Lower lobe of right lung (tissue), 2 donors: ENCODE measurements around the gene NPB. TPM values are rescaled to one million over a fixed set of nuclear protein-coding genes. Genes with fewer than 3 reads are reported as not detected.

ENCODE experiments used
- ATAC-seq, 2 donors: fragments of 200-7000 bp; cut with Tn5 transposase; one replicate each; pipeline ENCODE4 v1.9.1; 2020 to 2022; ENCODE audit warnings: mild to moderate bottlenecking in 2 of 2, moderate library complexity in 2 of 2
- DNase-seq: peaks from one replicate; pipeline ENCODE4 v3.0.0-alpha.2; 2020
- H3K27ac ChIP-seq: fragments of 200-600 bp; one replicate; pipeline ENCODE4 v1.8.0; 2022
- H3K27me3 ChIP-seq: fragments of 200-600 bp; one replicate; pipeline ENCODE4 v1.8.0; 2022; ENCODE audit warnings: low read depth
- H3K36me3 ChIP-seq: fragments of 200-600 bp; one replicate; pipeline ENCODE4 v1.8.0; 2022; ENCODE audit warnings: mild to moderate bottlenecking
- H3K4me1 ChIP-seq: fragments of 200-600 bp; one replicate; pipeline ENCODE4 v1.8.0; 2022
- H3K4me3 ChIP-seq: fragments of 200-600 bp; one replicate; pipeline ENCODE4 v1.8.0; 2022; ENCODE audit warnings: mild to moderate bottlenecking
- H3K9me3 ChIP-seq: fragments of 200-600 bp; one replicate; pipeline ENCODE4 v1.8.0; 2022
- intact Hi-C: fragments of 100-400 bp; cut with DNase I; formaldehyde crosslinking; loops from one replicate; pipeline ENCODE4 v1.11.0; 2022
- total RNA-seq: library from RNA; stranded (reverse); fragmentation: NEBNext Ultra II Directional; extraction: Animal tissue kit (Norgen Biotek cat#: 25700); gene quantifications from one replicate; pipeline ENCODE4 v1.2.1, GENCODE V29; 2021
- TF ChIP-seq, protein P1 (sequence below): fragments of 200-600 bp; IDR thresholded peaks from one replicate; pipeline ENCODE4 v1.8.0; 2022; ENCODE audit warnings: antibody characterized with exemption, mild to moderate bottlenecking
- donor health status: DM: no; HTN: yes; CAD: no; lungs with severe emphysema.

The NPB gene
- total RNA-seq, 1 donor from 2014 or later: 0.71 TPM

DNA sequence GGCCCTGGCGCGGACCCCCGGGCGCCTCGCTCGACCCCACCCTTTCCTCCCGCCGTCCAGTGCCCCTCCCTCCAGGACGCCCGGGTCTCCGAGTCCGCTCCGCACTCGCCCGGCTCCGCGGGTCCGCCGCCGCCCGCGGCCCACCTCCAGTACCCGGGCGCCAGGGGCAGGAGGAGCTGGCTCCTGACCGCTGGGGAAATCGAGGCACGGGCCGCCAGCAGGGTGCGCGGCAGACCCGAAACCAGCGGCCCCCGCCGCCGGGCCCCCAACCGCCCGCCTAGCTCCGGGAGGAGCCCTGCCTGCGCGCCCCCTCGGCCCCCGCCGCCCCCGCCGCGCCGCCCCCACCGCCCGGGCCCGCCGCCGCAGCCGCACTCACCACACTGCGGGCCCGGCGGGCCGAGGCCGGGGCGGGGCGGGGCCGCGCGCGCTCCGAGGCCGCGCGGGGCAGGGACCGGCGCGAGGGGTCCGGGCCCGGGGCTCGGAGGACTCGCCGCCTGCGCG, 25.2 kb downstream of the NPB start:
- Histone ChIP-seq H3K27me3 (peaks cover 13% of the 10 kb centered on the region), H3K4me1 (peaks cover 51% of the 10 kb centered on the region), H3K36me3 (peaks cover 8% of the 10 kb centered on the region), H3K4me3 (peak overlapping the region; percentile 94), H3K27ac (peak overlapping the region; percentile 93), H3K9me3 (no peaks in the 10 kb centered on the region)
- intact Hi-C loops: no loop called here
- ATAC-seq: no peak
- TF ChIP-seq, protein P1, sequence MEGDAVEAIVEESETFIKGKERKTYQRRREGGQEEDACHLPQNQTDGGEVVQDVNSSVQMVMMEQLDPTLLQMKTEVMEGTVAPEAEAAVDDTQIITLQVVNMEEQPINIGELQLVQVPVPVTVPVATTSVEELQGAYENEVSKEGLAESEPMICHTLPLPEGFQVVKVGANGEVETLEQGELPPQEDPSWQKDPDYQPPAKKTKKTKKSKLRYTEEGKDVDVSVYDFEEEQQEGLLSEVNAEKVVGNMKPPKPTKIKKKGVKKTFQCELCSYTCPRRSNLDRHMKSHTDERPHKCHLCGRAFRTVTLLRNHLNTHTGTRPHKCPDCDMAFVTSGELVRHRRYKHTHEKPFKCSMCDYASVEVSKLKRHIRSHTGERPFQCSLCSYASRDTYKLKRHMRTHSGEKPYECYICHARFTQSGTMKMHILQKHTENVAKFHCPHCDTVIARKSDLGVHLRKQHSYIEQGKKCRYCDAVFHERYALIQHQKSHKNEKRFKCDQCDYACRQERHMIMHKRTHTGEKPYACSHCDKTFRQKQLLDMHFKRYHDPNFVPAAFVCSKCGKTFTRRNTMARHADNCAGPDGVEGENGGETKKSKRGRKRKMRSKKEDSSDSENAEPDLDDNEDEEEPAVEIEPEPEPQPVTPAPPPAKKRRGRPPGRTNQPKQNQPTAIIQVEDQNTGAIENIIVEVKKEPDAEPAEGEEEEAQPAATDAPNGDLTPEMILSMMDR: no peak
- DNase-seq: no peak

DNA sequence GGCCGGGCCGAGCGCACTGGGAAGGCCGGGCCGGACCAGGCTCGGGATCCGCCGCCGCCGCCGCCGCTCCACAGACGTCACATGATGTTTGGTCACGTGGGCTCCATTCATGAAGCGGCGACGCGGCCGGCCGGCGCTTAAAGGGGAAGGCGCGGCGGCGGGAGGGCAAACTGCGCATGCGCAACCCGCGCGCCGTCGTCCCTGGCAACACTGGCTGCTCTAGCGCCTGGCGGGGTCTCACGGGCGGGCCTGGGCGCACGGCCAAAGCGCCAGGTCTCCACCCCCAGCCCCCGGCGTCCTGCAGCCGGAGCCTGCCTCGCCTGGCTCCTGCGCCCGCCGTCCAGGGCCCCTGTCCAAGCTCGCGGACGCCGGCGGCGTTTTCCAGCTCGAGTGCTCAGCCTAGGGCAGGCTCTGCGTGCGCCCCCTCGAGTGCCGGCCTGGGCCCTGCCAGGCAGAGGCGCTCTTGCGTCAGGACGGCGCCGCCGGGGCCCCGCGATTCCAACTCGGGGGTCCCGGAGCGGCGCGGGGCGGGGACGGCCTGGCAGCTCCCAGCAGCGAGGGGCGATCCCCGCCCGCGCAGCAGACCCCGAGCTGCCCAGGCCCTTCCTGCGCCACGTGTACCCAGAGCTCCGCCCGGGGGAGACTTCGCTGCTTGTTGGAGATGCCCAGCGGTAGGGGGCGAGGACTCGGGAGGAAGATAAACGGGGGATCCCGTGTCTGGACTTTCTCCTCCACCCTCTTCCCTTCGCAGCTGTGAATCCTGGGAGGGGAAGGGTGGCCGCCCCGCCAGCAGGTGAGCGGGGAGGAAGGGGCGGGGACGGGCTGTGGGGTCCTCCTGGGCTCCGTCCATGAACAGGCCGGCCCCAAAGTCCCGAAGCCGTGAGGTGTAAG, 25.9 kb downstream of the NPB start, which contains the start of gene MAFG:
Gene MAFG (minus strand): TSS at position 83 of the 891 bp plus-strand sequence. CDS start 4,550 bp downstream, outside the sequence.
- TF ChIP-seq, protein P1: peak; percentile 43

DNA sequence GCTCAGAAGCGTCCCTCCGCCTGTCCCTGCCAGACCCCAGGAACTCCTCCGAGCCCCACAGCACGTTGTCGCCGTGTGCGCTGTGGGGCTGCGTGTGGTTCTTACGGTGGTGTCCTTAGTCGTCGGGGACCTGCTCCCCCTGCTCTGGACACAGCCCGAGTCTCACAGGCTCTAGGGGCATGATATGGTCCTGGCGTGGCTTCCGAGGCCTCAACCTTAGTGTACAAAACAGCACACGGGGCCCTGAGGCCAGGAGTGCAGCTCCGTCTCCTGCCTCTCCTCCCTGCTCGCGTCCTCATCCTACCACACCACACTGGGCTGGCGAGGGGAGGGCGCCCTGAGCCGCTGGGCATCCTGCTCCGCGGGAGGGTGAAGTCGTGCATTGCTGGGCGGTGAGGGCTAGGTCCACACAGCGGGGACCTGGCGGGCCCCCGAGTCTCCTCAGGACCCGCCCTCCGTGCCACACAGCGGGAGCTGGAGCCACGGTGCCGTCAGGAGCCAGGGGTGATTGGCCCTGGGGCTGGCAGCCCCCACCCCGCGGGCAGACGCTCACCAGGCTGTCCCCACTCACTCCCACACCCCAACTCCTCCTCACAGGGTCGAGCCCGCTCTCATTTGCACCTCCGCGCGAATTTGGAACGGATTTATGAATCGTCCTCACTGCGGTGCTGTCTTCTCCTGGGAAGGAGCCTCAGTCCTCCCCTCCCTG, 26.7 kb downstream of the NPB start:
- Histone ChIP-seq H3K4me1 (peaks cover 37% of the 10 kb centered on the region), H3K27me3 (peaks cover 13% of the 10 kb centered on the region), H3K4me3 (peak overlapping the region; percentile 94), H3K9me3 (no peaks in the 10 kb centered on the region), H3K36me3 (no peaks in the 10 kb centered on the region), H3K27ac (peak overlapping the region; percentile 56)
- intact Hi-C loops: no loop called here
- ATAC-seq (peak in 1 of 2 donors; percentile 0), DNase-seq (no peak)
- TF ChIP-seq, protein P1: no peak

More for the DNA sequence above, 25.9 kb downstream of the NPB start, which contains the start of gene MAFG:
- Histone ChIP-seq H3K4me1 (peaks cover 44% of the 10 kb centered on the region), H3K4me3 (peak within 1 kb of the TSS; percentile 94), H3K36me3 (peaks cover under 1% of the 10 kb centered on the region), H3K9me3 (no peaks in the 10 kb centered on the region), H3K27ac (peak within 1 kb of the TSS; percentile 93), H3K27me3 (peaks cover 13% of the 10 kb centered on the region)
- DNase-seq (peak; percentile 94), ATAC-seq (peak; percentile 70 to 71)
- intact Hi-C loops: no loop called here

DNA sequence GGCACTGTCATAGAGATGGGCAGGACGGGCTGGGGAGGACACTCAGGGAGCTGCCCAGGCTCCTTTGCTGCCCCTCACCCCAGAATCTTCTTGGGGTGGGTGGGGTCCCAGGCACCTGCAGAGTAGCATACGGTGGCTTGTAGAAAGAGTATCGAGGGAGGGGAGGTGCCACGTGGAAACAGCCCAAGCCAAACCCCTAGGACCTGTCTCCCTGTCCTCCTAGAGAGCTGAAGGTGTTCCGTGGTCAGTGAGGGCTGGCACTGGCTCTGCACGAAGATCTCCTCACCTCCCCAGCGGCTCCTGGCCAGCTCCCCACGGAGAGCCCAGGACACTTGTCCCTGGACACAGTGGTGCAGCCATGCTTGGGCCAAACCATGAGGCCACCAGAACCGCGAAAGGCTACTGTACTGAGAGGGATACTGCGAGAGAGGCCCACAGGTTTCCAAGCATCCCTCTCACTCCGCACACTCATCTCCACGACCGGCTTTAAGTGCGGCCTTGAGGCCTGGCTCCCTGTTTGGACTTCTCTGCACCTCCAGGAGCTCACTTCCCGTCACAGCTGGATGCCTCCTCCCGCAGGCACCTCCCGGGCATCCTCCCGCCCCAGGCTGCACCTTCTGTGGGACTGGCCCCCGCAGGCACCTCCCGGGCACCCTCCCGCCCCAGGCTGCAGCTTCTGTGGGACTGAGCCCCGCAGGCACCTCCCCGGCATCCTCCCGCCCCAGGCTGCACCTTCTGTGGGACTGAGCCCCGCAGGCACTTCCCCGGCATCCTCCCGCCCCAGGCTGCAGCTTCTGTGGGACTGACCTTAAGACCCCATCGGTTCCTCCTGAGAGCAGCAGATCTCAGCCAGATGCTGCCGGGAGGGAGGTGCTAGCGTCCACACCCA, 27.5 kb downstream of the NPB start:
- no peak for ATAC-seq
- peaks cover 13% of the 10 kb centered on the region for H3K27me3 ChIP-seq
- H3K4me3 ChIP-seq: no peak overlapping the region
- peaks cover 29% of the 10 kb centered on the region for H3K4me1 ChIP-seq
- TF ChIP-seq, protein P1: no peak
- no peak for DNase-seq
- no peak overlapping the region for H3K27ac ChIP-seq
- intact Hi-C loops: no loop called here
- H3K36me3 ChIP-seq: no peaks in the 10 kb centered on the region
- no peaks in the 10 kb centered on the region for H3K9me3 ChIP-seq
